K562 (cell line): Measurements from ENCODE around the gene TPSG1. TPM values are rescaled to one million over a fixed set of nuclear protein-coding genes. Genes with fewer than 3 reads are reported as not detected.
A peak's percentile ranks its signal among the peaks of the same experiment; 100 is the strongest.

ENCODE experiments used
- ATAC-seq: fragments of 200-7000 bp; cut with Tn5 transposase; 3 replicates; pipeline ENCODE4 v1.9.1; 2020; ENCODE audit warnings: moderate library complexity
- BruUV-seq: library from RNA; stranded (reverse); fragments of 400-500 nt; replicated peaks from 2 replicates; lab custom pipeline; 2021; lab: Mats Ljungman, UMichigan
- CTCF ChIA-PET: fragments of 300-600 bp; formaldehyde crosslinking; extraction: SDS; loops from one replicate; lab custom pipeline; 2021; ENCODE audit warnings: low intra/inter-chr PET ratio; lab: Yijun Ruan, JAX
- POLR2A ChIA-PET: fragments of 300-600, 350-650 bp; sonication (Branson Sonifier 250); formaldehyde crosslinking; extraction: SDS; loops from one replicate; lab custom pipeline; 2021; ENCODE audit warnings: antibody characterized with exemption, inconsistent platforms; lab: Yijun Ruan, JAX
- DNase-seq, 4 experiments: peaks; one replicate each; pipeline versions ENCODE4 v3.0.0 to v3.0.0-alpha.2; 2011 to 2018; ENCODE audit warnings: low spot score in 3 of 4, mixed read lengths in 3 of 4; ENCODE audit errors: extremely low read depth in 1 of 4
- FAIRE-seq: peaks from 2 replicates; lab custom pipeline; 2011; peaks lifted over from hg19 to GRCh38; lab: Jason Lieb, UNC
- H2AFZ ChIP-seq: 2 replicates; pipeline ENCODE4 v1.6.0; 2011; ENCODE audit warnings: low read depth, low read length, control low read depth, inconsistent platforms
- H3K27ac ChIP-seq: fragments of 200-600 bp; 3 replicates; pipeline ENCODE4 v1.8.0; 2011; ENCODE audit warnings: low read depth, mild to moderate bottlenecking, control low read depth, inconsistent platforms, low read length, moderate library complexity, mixed read lengths; ENCODE audit errors: extremely low read depth
- H3K27me3 ChIP-seq, 2 experiments: fragments of 300-600 bp in 1 of 2; 2 replicates in 1 of 2; 3 replicates in 1 of 2; pipeline versions ENCODE4 v1.6.0 to v1.8.0; 2011; ENCODE audit warnings: inconsistent platforms in 2 of 2, low read length in 2 of 2, mild to moderate bottlenecking in 1 of 2, mixed read lengths in 1 of 2, moderate library complexity in 1 of 2; ENCODE audit not compliant: control insufficient read depth in 2 of 2, insufficient read depth in 2 of 2
- H3K36me3 ChIP-seq: fragments of 300-600 bp; 3 replicates; pipeline ENCODE4 v1.8.0; 2011; ENCODE audit warnings: mild to moderate bottlenecking, low read length, inconsistent platforms; ENCODE audit not compliant: control insufficient read depth, insufficient read depth
- H3K4me1 ChIP-seq, 2 experiments: fragments of 200-600 bp in 1 of 2; replicated peaks in 1 of 2; 2 replicates in 1 of 2; 3 replicates in 1 of 2; pipeline versions ENCODE4 v1.5.1 to v1.8.0; 2011; ENCODE audit warnings: inconsistent platforms in 2 of 2, low read length in 2 of 2, mild to moderate bottlenecking in 1 of 2, mixed read lengths in 1 of 2, moderate library complexity in 1 of 2; ENCODE audit not compliant: control insufficient read depth in 2 of 2, insufficient read depth in 2 of 2
- H3K4me2 ChIP-seq: 2 replicates; pipeline ENCODE4 v1.6.1; 2011; ENCODE audit warnings: low read length, control low read depth, inconsistent platforms, mixed read lengths; ENCODE audit not compliant: insufficient read depth
- H3K4me3 ChIP-seq: fragments of 200-600 bp; sonication (generic), shearing (Covaris generic); 2 replicates; pipeline ENCODE4 v1.5.1; 2016; ENCODE audit warnings: control low read depth, inconsistent platforms
- H3K79me2 ChIP-seq: fragments of 200-600 bp; 3 replicates; pipeline ENCODE4 v1.8.0; 2011; ENCODE audit warnings: low read length, inconsistent platforms; ENCODE audit not compliant: control insufficient read depth, insufficient read depth
- H3K9ac ChIP-seq, 2 experiments: 2 replicates each; pipeline versions ENCODE4 v1.6.0 to v1.6.1; 2011; ENCODE audit warnings: low read depth in 2 of 2, low read length in 2 of 2, control low read depth in 1 of 2, inconsistent platforms in 1 of 2, mild to moderate bottlenecking in 1 of 2, mixed read lengths in 1 of 2; ENCODE audit not compliant: insufficient read depth in 1 of 2
- H3K9me1 ChIP-seq: one replicate; pipeline ENCODE4 v1.6.0; 2011; ENCODE audit warnings: inconsistent platforms, mild to moderate bottlenecking, low read length, moderate library complexity; ENCODE audit not compliant: control insufficient read depth, insufficient read depth
- H3K9me3 ChIP-seq: replicated peaks from 2 replicates; pipeline ENCODE4 v1.5.1; 2011; ENCODE audit warnings: low read depth, low read length, inconsistent platforms; ENCODE audit not compliant: control insufficient read depth, insufficient read depth
- H4K20me1 ChIP-seq: replicated peaks from 2 replicates; pipeline ENCODE4 v1.6.1; 2011; ENCODE audit warnings: low read length, inconsistent platforms, mixed read lengths; ENCODE audit not compliant: control insufficient read depth, insufficient read depth
- MIER1 ChIP-seq: fragments of 450-650 bp; IDR thresholded peaks from 2 replicates; pipeline ENCODE4 v1.6.1; 2016; ENCODE audit warnings: antibody characterized with exemption, mild to moderate bottlenecking, low read depth
- RBBP5 ChIP-seq: fragments of 200-600 bp; sonication (generic); IDR thresholded peaks from 2 replicates; pipeline ENCODE4 v1.6.1; 2012; ENCODE audit warnings: borderline replicate concordance, mild to moderate bottlenecking, low read length, control low read depth, inconsistent platforms; ENCODE audit not compliant: insufficient read depth, poor library complexity, severe bottlenecking
- RFX7 ChIP-seq: fragments of 250-450 bp; sonication (Bioruptor Pico); IDR thresholded peaks from 2 replicates; pipeline ENCODE4 v1.5.1; 2021; ENCODE audit warnings: mild to moderate bottlenecking
- SNIP1 ChIP-seq: fragments of 450-650 bp; IDR thresholded peaks from 2 replicates; pipeline ENCODE4 v1.7.1; 2017; ENCODE audit warnings: low read depth, mild to moderate bottlenecking
- ZFP91 ChIP-seq: sonication (generic); formaldehyde crosslinking; IDR thresholded peaks from 2 replicates; pipeline ENCODE4 v1.8.0; 2022; ENCODE audit warnings: mild to moderate bottlenecking, missing genetic modification reagents
- ZNF408 ChIP-seq: fragments of 250-450 bp; sonication (Bioruptor Pico); IDR thresholded peaks from 2 replicates; pipeline ENCODE4 v1.4.0; 2020; ENCODE audit warnings: low read depth, mild to moderate bottlenecking, moderate library complexity
- ZNF444 ChIP-seq: fragments of 250-450 bp; sonication (Bioruptor Pico); IDR thresholded peaks from 2 replicates; pipeline ENCODE4 v1.4.0; 2020; ENCODE audit warnings: mild to moderate bottlenecking, moderate library complexity
- WGBS: fragments of 100-300 bp; shearing (Covaris generic); methylation state at CpG from one replicate; pipeline ENCODE4 v1.1.6; 2016; ENCODE audit warnings: low coverage, mixed read lengths; ENCODE audit not compliant: insufficient coverage; ENCODE audit errors: missing lambda C conversion rate; 5-methylcytosine and 5-hydroxymethylcytosine counted together
- in situ Hi-C: fragments of 300-500 bp; cut with MboI; formaldehyde crosslinking; loops from 4 replicates; pipeline ENCODE4 v1.15.0; 2018; ENCODE audit warnings: inconsistent platforms, mixed read lengths
- intact Hi-C: fragments of 100-400 bp; cut with micrococcal nuclease; formaldehyde crosslinking; loops from 2 replicates; pipeline ENCODE4 v1.14.2; 2022
- polyA plus RNA-seq, 8 experiments: library from polyadenylated mRNA; depleted of rRNA in 4 of 8; stranded (reverse) in 5 of 8; unstranded in 3 of 8; fragments of >200 nt; fragmentation: Nextera tagmentation in 2 of 8; fragmentation: Illumina TruSeq in 1 of 8; extraction: Ambion mirVana in 2 of 8; extraction: Trizol in 1 of 8; gene quantifications; 2 replicates each; pipeline versions ENCODE4 v1.2.1 to v1.2.3, GENCODE V29; 2011 to 2014; ENCODE audit warnings: inconsistent platforms in 1 of 8, missing spikeins in 1 of 8
- total RNA-seq, 7 experiments: library from RNA; depleted of rRNA in 6 of 7; stranded (reverse); fragments of >200 nt in 6 of 7; fragmentation: Illumina TruSeq in 2 of 7; extraction: Trizol in 2 of 7; gene quantifications; 2 replicates each; pipeline versions ENCODE4 v1.2.1 to v1.2.3, GENCODE V29; 2011 to 2021; ENCODE audit warnings: low replicate concordance in 1 of 7

Gene TPSG1
- total and polyA plus RNA-seq, 9 of the 15 experiments (the other 6 are each of a cell fraction or from before 2014, with no cell fraction given), result not detected

GRCh38 chr16:1262846-1263221 is 37.8 kb upstream of the TPSG1 start (continued):
- TF ChIP-seq ZFP91 (CRISPR knock-in tag) (no peak), SNIP1 (no peak), ZNF444 (CRISPR knock-in tag) (no peak), RFX7 (no peak), MIER1 (no peak)

DNA sequence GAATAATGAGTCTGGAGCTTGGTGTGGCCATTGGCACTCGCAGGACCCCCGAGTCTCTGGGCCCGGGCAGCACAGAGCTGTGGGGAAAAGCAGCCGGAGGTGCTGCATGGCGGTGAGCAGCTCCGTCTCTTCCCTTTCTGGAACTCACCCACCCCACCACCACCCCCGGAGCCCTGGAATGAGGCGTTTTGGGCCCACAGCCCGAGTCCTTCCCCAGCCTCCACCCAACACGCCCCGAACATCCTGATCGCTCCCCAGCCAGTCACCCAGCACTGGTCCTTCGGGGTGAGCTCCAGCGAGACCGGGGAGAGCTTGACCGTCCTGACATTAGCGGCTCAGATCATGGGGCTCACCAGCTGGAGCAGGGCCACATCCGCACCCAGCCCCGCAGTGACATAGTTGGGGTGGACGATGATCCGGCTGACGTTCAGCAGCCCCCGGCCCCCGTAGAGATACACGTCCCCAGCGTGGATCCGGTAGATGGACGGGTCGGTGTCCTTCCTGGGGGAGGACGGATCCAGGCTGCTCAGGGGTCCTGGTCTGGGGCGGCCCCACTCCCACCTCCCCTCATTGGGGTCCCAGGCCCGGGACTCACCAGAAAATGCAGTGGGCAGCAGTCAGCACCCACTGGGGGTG is 37.3 kb upstream of the TPSG1 start:
- H3K9me1 ChIP-seq, result peaks cover 3% of the 10 kb centered on the region
- H2AFZ ChIP-seq, result no peak overlapping the region
- peaks cover 7% of the 10 kb centered on the region; the same call in 1 of the 2 replicates for H3K9me3 ChIP-seq
- in situ Hi-C loops, result no loop called here
- ChIA-PET CTCF (no interaction called here), POLR2A (no interaction called here)
- intact Hi-C loops, result no loop called here
- no peaks in the 10 kb centered on the region for H3K79me2 ChIP-seq
- WGBS, result 6% methylated on average over 28 of the region's 32 CpGs
- peaks cover 0 to 50% of the 10 kb centered on the region in 2 experiments; a peak in 2 of 5 replicates for H3K4me1 ChIP-seq
- H3K27ac ChIP-seq, result no peak overlapping the region
- H3K9ac ChIP-seq, result 0 out of 4 replicates have a peak overlapping the region, but pooled peaks of 1 of the 2 experiments have one; percentile 4
- no peak overlapping the region for H3K4me2 ChIP-seq
- H3K27me3 ChIP-seq, result peaks cover 22 to 59% of the 10 kb centered on the region in 2 experiments; a peak in 4 of 5 replicates
- DNase-seq (no peak), FAIRE-seq (no peak), ATAC-seq (no peak)
- no peaks in the 10 kb centered on the region for H3K36me3 ChIP-seq
- H4K20me1 ChIP-seq, result peaks cover 5% of the 10 kb centered on the region; the same call in 1 of the 2 replicates
- H3K4me3 ChIP-seq, result no peak overlapping the region
- no TSS peak for BruUV-seq
- TF ChIP-seq ZFP91 (CRISPR knock-in tag), result no peak
- TF ChIP-seq ZNF408 (CRISPR knock-in tag), result no peak
- TF ChIP-seq SNIP1, result no peak
- no peak for TF ChIP-seq RBBP5
